WERI-Rb-1 (cell line): Measurements from ENCODE around the gene PIAS4.

Experiments used
- DNase-seq: peaks from one replicate; pipeline ENCODE4 v3.0.0-alpha.2; 2020
- H3K27ac ChIP-seq: fragments of 250-450 bp; sonication (Bioruptor Pico); 2 replicates; pipeline ENCODE4 v1.5.1; 2020; ENCODE audit warnings: mild to moderate bottlenecking, moderate library complexity
- H3K27me3 ChIP-seq: fragments of 250-450 bp; sonication (Bioruptor Pico); 2 replicates; pipeline ENCODE4 v1.5.1; 2021; ENCODE audit warnings: mild to moderate bottlenecking, low read depth, moderate library complexity; ENCODE audit not compliant: insufficient read depth, severe bottlenecking
- H3K36me3 ChIP-seq: fragments of 250-450 bp; sonication (Bioruptor Pico); 2 replicates; pipeline ENCODE4 v1.5.1; 2020; ENCODE audit warnings: mild to moderate bottlenecking, moderate library complexity
- H3K4me3 ChIP-seq: 2 replicates; pipeline ENCODE4 v1.5.1; 2011; ENCODE audit warnings: low read depth, mild to moderate bottlenecking, control low read depth, low read length
- H3K9me3 ChIP-seq: fragments of 250-450 bp; sonication (Bioruptor Pico); 2 replicates; pipeline ENCODE4 v1.5.1; 2021; ENCODE audit warnings: mild to moderate bottlenecking, moderate library complexity; ENCODE audit not compliant: severe bottlenecking
- TF ChIP-seq, protein P1 (sequence below): IDR thresholded peaks from 2 replicates; pipeline ENCODE4 v1.5.1; 2011; ENCODE audit warnings: low read depth, mild to moderate bottlenecking, control low read depth, inconsistent platforms, low read length

Gene PIAS4

DNA sequence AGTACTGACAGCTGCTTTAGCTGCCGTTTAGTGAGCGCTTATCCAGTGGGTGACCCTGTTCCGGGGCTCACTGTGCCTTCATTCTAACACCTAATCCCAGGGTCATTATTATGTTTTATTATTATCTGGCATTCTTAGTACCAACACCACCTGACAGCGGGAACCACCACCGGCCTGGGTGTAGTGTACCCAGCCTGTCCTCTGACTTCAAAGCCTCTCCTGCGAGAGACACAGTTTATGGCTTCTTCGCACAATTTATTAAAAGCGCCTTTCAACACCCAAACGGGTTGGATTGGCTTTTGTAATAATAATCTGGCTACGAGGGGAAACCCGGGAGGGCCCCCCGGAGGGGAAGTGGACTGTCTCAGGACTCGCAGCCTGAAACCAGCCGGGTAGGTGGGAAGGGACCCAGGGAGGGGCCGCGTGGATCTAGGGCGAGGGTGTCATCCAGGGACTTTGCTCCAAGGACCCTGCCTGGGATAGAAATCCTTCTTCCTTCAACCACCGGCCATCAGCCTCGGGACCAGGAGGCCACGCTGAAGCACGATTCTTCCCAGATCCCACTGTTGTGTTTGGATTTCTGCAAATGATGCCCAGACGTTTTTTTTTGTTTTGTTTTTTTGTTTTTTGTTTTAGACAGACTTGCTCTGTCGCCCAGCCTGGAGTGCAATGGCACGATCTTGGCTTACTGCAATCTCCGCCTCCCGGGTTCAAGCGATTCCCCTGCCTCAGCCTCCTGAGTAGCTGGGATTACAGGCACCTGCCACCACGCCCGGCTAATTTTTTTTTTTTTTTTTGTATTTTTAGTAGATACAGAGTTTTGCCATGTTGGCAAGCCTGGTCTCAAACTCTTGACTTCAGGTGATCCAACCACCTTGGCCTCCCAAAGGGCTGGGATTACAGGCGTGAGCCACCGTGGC is 60.8 kb downstream of the PIAS4 start:
- Histone ChIP-seq H3K4me3 (peak overlapping the region; percentile 61), H3K27ac (peak overlapping the region; percentile 11), H3K36me3 (peaks cover 9% of the 10 kb centered on the region), H3K27me3 (no peaks in the 10 kb centered on the region), H3K9me3 (no peaks in the 10 kb centered on the region)
- peak; percentile 26 for DNase-seq
- TF ChIP-seq, protein P1, sequence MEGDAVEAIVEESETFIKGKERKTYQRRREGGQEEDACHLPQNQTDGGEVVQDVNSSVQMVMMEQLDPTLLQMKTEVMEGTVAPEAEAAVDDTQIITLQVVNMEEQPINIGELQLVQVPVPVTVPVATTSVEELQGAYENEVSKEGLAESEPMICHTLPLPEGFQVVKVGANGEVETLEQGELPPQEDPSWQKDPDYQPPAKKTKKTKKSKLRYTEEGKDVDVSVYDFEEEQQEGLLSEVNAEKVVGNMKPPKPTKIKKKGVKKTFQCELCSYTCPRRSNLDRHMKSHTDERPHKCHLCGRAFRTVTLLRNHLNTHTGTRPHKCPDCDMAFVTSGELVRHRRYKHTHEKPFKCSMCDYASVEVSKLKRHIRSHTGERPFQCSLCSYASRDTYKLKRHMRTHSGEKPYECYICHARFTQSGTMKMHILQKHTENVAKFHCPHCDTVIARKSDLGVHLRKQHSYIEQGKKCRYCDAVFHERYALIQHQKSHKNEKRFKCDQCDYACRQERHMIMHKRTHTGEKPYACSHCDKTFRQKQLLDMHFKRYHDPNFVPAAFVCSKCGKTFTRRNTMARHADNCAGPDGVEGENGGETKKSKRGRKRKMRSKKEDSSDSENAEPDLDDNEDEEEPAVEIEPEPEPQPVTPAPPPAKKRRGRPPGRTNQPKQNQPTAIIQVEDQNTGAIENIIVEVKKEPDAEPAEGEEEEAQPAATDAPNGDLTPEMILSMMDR: no peak

DNA sequence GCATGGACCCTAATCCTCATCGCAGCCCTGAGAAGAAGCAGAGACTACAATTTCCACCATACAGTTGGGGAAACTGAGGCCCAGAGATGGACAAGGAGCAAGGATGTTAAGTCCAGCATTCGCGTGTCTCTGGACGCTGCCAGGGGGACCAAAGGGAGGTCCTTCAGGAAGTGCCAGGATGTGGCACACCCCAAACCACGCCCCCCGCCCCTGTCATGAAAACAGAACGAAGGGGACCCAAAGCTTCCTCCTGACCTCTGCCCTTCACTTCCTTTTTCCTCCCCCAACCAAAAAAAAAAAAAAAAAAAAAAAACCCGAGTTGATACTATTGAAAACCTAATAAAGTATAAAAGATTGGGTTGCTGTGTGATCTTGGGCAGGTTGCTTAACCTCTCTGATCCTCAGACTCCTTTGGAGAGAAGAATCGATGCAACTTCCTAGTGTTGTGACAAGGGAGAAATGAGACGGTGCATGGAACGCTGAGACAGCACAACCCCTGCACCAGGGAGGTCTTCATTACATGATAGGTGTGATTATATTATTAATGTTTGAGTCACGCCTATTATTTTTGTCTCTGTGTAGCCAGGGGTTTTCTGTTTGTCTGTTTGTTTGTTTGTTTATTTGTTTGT is 61.9 kb downstream of the PIAS4 start:
- Histone ChIP-seq H3K4me3 (no peak overlapping the region), H3K27me3 (no peaks in the 10 kb centered on the region), H3K36me3 (peaks cover 4% of the 10 kb centered on the region; the same call in 1 of the 2 replicates), H3K27ac (no peak overlapping the region), H3K9me3 (no peaks in the 10 kb centered on the region)
- no peak for DNase-seq
- TF ChIP-seq, protein P1: no peak

DNA sequence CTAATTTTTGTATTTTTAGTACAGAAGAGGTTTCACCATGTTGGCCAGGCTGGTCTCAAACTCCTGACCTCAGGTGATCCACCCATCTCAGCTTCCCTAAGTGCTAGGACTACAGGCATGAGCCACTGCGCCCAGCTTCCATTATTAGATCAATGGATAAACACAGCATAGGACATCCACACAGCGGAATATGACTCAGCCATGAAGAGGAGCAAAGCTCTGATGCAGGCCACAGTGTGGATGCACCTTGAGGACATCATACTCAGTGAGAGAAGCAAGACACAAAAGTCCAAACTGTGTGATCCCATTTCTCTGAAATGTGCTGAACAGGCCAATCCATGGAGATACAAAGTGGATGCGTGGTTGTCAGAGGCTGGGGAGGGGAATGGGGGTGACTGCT is 64.1 kb downstream of the PIAS4 start:
- no peak for DNase-seq
- Histone ChIP-seq H3K4me3 (no peak overlapping the region), H3K9me3 (no peaks in the 10 kb centered on the region), H3K27me3 (no peaks in the 10 kb centered on the region), H3K36me3 (no peaks in the 10 kb centered on the region), H3K27ac (no peak overlapping the region)
- TF ChIP-seq, protein P1: no peak

DNA sequence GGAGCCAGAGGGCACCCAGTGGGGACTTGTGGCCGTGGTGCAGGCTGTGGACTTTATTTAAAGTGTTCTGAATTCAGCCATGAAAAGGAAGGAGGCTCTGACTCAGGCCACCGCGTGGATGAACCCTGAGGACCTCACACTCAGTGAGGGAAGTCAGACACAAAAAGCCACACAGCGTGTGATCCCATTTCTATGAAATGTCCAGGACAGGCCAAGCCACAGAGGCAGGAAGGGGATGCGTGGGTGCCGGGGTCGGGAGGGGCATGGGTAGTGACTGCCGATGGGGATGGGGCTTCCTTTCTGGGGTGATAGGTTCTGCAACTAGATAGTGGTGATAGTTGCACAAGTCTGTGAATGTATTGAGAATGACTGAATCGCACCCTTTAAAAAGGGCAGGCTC is 67.8 kb downstream of the PIAS4 start:
- TF ChIP-seq, protein P1: no peak
- DNase-seq: no peak
- no peaks in the 10 kb centered on the region for H3K36me3 ChIP-seq
- no peaks in the 10 kb centered on the region for H3K27me3 ChIP-seq
- H3K27ac ChIP-seq: no peak overlapping the region
- no peak overlapping the region for H3K4me3 ChIP-seq
- no peaks in the 10 kb centered on the region for H3K9me3 ChIP-seq

DNA sequence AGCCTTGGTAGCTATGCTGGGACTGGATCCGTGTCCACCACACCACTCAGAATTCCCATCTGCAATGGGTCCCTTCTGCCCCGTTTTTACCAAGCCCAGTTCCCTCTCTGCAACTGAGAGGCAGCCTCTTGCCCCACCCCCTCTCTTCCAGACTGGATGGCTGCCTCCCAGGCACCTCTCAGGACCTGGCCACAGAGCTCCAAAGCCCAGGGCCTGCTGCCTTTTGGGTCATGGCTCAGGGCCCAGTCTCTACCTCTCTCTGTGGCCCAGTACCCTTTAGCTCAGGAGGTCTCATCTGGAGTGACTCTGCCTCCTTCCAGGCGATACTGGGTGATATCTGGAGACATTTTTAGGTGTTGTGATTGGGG is 69.5 kb downstream of the PIAS4 start:
- Histone ChIP-seq H3K9me3 (no peaks in the 10 kb centered on the region), H3K4me3 (no peak overlapping the region), H3K36me3 (no peaks in the 10 kb centered on the region), H3K27me3 (no peaks in the 10 kb centered on the region), H3K27ac (no peak overlapping the region)
- TF ChIP-seq, protein P1: no peak
- no peak for DNase-seq
